ENCODE measurements around the gene RPH3AL. TPM values are rescaled to one million over a fixed set of nuclear protein-coding genes. Genes with fewer than 3 reads are reported as not detected.

RPH3AL gene
- total RNA-seq, 1 experiment from 2014 or later, result 3.0 TPM

GRCh38 chr17:313231-313630, 39.4 kb downstream of the RPH3AL start:
- no peaks in the 10 kb centered on the region for H3K27me3 ChIP-seq (ENCODE audit: insufficient read depth, low read length)
- no peak overlapping the region for H4K8ac ChIP-seq (replicated peaks; ENCODE audit: insufficient read length, low read depth, low read length)
- Mint-ChIP-seq H3K36me3 (ENCODE audit: insufficient read depth in 1 of 3, low read depth in 3 of 3) (peaks cover 0 to 9% (median under 1%) of the 10 kb centered on the region in 3 experiments; a peak in 5 of 7 replicates), H3K4me1 (peaks cover 14 to 20% of the 10 kb centered on the region in 2 experiments), H3K27ac (peak overlapping the region in 1 of 3 experiments; percentile 76; a peak in 1 of 7 replicates), H3K27me3 (ENCODE audit: low read depth) (peaks cover 10% of the 10 kb centered on the region), H3K4me3 (no peak overlapping the region), H3K9me3 (peaks cover 24 to 31% of the 10 kb centered on the region in 2 experiments; a peak in 4 of 5 replicates)
- no peaks in the 10 kb centered on the region for H3K79me2 ChIP-seq (ENCODE audit: insufficient read depth, low read length)
- no peaks in the 10 kb centered on the region for H3K23me2 ChIP-seq (ENCODE audit: insufficient read length, low read depth, low read length, poor library complexity, severe bottlenecking)
- H3K27ac ChIP-seq (ENCODE audit: insufficient read length, low read depth, low read length), result no peak overlapping the region
- H3T11ph ChIP-seq (ENCODE audit: low read length), result no peak overlapping the region
- H3K14ac ChIP-seq (ENCODE audit: insufficient read depth, low read length), result no peak overlapping the region
- no peak overlapping the region for H3K4me2 ChIP-seq (ENCODE audit: insufficient read depth, insufficient read length, low read length)
- no peak overlapping the region for H2BK5ac ChIP-seq (ENCODE audit: insufficient read length, low read length)
- H3K4me1 ChIP-seq (ENCODE audit: insufficient read depth, low read length), result 0 out of 2 replicates have a peak, but pooled peaks cover 2% of the 10 kb centered on the region
- no peak overlapping the region for H2BK20ac ChIP-seq (ENCODE audit: low read depth, low read length, poor library complexity, severe bottlenecking)
- no peak overlapping the region for H2BK120ac ChIP-seq (ENCODE audit: low read depth, low read length, poor library complexity, severe bottlenecking)
- H2BK12ac ChIP-seq (ENCODE audit: insufficient read length, low read depth, low read length), result no peak overlapping the region
- H3K79me1 ChIP-seq (ENCODE audit: insufficient read depth, low read depth, low read length, poor library complexity, severe bottlenecking), result no peaks in the 10 kb centered on the region
- no peak overlapping the region for H3K56ac ChIP-seq (ENCODE audit: insufficient read length, low read depth, low read length)
- no peak overlapping the region for H3K4ac ChIP-seq (ENCODE audit: low read depth, low read length)
- no peak overlapping the region for H3K23ac ChIP-seq (ENCODE audit: insufficient read length, low read depth, low read length)
- H4K91ac ChIP-seq (ENCODE audit: insufficient read length, low read depth, low read length), result no peak overlapping the region
- no peak overlapping the region for H2BK15ac ChIP-seq (ENCODE audit: low read depth, low read length)
- H4K20me1 ChIP-seq (ENCODE audit: control insufficient read depth, insufficient read depth, insufficient read length), result no peaks in the 10 kb centered on the region
- H2AK5ac ChIP-seq (ENCODE audit: insufficient read length, low read length), result no peak overlapping the region
- no peak for TF ChIP-seq CTCF (conservative IDR thresholded peaks at IDR 0.05)
- no peak overlapping the region for H3K18ac ChIP-seq (ENCODE audit: insufficient read length, low read depth, low read length)
- H3K9me3 ChIP-seq (ENCODE audit: control insufficient read depth, low read depth, low read length), result no peaks in the 10 kb centered on the region
- H2AFZ ChIP-seq (ENCODE audit: low read length), result no peak overlapping the region
- DNase-seq, result no peak
- H4K5ac ChIP-seq (ENCODE audit: insufficient read length, low read depth, low read length), result no peak overlapping the region
- no peak overlapping the region for H3K9ac ChIP-seq (ENCODE audit: extremely low read depth, insufficient read length, low read length)
- no CpG with 5 or more reads among the region's 10 CpGs for WGBS (ENCODE audit: extremely low coverage, insufficient read length, low lambda C conversion rate)

Measured in H9 (cell line).